Kidney epithelial cell (primary cell): ENCODE measurements around the gene ATAD3C. TPM values are rescaled to one million over a fixed set of nuclear protein-coding genes. Genes with fewer than 3 reads are reported as not detected.
"Not testable (repeated sequence)": the region's sequence is repeated elsewhere in the genome, so short reads cannot be mapped to it uniquely, and the experiment has no call there.

Experiments
- DNase-seq: peaks from one replicate; pipeline ENCODE4 v3.0.0-alpha.2; 2010; ENCODE audit warnings: low read depth
- H3K27me3 ChIP-seq: 2 replicates; pipeline ENCODE4 v1.6.0; 2011; ENCODE audit warnings: low read length; ENCODE audit not compliant: control insufficient read depth, insufficient read depth
- H3K36me3 ChIP-seq: 2 replicates; pipeline ENCODE4 v1.5.1; 2011; ENCODE audit warnings: low read length; ENCODE audit not compliant: control insufficient read depth, insufficient read depth
- H3K4me3 ChIP-seq: 2 replicates; pipeline ENCODE4 v1.5.1; 2011; ENCODE audit warnings: low read depth, mild to moderate bottlenecking, control low read depth, low read length
- total RNA-seq: library from RNA; depleted of rRNA; stranded (reverse); fragments of >200 nt; gene quantifications from 2 replicates; pipeline ENCODE4 v1.2.3, GENCODE V29; 2015
- TF ChIP-seq, protein P1 (sequence below): IDR thresholded peaks from 2 replicates; pipeline ENCODE4 v1.5.1; 2011; ENCODE audit warnings: mild to moderate bottlenecking, moderate library complexity, low read length, control low read depth, inconsistent platforms; ENCODE audit not compliant: insufficient read depth, poor library complexity, severe bottlenecking

Gene ATAD3C
- total RNA-seq, 1 donor from 2014 or later, result 0.38 TPM

DNA sequence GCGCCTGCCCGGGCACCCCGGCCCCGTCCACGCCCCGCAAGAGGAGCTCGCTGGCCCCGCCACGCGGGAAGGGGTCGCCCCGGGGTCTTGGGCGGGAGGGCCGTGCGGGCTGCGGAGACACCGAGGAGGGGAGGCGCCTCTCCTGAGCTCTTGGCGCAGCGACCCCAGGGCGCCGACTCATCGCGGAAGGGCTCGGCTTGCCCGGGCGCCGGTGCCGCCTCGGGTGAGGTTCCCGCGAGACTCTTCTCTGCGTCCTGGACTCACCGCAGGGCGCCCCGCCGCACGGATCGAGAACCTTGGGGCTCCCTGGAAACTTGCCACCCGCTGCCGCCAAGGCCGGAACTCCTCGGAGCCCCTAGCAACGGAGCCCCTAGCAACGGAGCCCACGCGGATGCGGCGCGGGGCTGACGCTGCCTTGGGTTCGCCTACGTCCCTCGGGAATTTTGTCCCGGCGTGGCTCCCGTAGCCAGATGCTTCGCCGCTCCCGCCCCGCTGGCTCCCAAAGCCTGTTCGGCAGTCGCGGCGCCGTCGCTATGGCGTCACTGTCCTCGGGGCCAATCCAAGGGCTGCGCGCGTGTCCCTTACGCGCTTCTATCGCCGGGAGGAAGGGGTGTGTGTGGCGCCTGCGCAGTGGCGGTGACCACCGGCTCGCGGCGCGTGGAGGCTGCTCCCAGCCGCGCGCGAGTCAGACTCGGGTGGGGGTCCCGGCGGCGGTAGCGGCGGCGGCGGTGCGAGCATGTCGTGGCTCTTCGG lies 62.2 kb downstream of the ATAD3C start, which contains the start of gene ATAD3A:
Gene ATAD3A (plus strand): TSS at position 630 of the 753 bp plus-strand sequence. CDS start 107 bp downstream, at position 737.
- TF ChIP-seq, protein P1, sequence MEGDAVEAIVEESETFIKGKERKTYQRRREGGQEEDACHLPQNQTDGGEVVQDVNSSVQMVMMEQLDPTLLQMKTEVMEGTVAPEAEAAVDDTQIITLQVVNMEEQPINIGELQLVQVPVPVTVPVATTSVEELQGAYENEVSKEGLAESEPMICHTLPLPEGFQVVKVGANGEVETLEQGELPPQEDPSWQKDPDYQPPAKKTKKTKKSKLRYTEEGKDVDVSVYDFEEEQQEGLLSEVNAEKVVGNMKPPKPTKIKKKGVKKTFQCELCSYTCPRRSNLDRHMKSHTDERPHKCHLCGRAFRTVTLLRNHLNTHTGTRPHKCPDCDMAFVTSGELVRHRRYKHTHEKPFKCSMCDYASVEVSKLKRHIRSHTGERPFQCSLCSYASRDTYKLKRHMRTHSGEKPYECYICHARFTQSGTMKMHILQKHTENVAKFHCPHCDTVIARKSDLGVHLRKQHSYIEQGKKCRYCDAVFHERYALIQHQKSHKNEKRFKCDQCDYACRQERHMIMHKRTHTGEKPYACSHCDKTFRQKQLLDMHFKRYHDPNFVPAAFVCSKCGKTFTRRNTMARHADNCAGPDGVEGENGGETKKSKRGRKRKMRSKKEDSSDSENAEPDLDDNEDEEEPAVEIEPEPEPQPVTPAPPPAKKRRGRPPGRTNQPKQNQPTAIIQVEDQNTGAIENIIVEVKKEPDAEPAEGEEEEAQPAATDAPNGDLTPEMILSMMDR, result no peak
- H3K27me3 ChIP-seq, result no peaks in the 10 kb centered on the region
- H3K36me3 ChIP-seq, result no peaks in the 10 kb centered on the region
- DNase-seq, result peak; percentile 85
- H3K4me3 ChIP-seq, result peak within 1 kb of the TSS; percentile 68

DNA sequence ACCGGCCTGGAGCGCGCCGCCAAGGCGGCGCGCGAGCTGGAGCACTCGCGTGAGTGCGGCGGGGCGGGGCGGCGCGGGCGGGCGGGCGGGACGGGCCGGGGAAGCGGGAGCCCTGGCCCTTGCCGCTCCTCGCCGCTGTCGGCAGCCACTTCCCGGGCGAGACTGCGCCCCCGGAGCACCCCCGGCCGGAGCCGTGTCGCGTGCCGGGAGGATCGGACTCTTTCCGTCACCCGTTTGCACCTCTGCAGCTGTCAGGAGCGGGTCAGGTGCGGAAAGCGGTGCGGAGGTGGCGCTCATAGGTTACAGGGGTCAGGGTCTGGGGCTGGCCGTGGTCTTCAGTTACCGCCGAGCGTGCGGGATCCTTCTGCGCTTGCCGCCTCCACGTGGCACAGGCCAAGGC lies 62.9 kb downstream of the ATAD3C start:
- H3K36me3 ChIP-seq, DNase-seq, H3K27me3 ChIP-seq: not testable (repeated sequence)
- peak overlapping the region; percentile 68 for H3K4me3 ChIP-seq

DNA sequence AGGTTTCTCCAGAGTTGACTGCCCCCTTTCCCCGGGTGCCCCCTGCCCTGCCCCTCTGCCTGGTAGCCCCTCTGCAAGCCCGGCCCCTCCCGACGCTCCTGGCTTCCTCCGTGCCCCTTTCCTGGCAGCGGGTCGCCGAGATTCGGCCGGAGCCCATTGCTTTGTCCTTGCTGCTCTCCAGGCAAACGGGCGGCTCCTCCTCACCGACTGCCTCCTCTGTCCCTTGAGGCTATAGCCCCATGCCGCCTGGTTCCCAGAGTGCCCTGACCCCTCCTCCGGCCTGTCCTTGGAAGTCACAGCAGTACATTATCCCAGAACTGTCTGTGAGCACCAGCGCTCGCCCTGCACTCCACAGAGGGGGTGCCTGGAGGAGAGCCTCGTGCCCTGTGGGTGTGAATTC lies 64.2 kb downstream of the ATAD3C start:
- not testable (repeated sequence) for DNase-seq, H3K4me3 ChIP-seq

DNA sequence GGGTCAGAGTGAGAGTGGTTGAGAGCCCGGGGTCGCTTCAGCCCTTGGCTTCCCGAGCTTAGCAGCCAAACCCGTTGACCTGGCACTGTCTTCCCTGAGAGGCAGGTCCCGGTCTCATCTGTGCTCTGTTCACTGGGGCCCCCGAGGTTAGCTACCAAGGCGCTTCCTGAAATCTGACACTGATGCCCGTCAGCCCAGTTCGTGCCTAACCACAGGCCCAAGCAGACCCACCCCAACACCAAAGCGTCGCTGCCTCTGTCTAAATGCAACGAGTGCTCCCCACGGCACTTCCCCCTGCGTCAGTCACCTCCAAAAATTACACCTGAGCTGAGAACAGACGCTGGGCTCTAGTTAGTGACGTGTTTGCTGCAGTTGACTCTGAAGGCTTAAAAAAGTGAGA lies 64.9 kb downstream of the ATAD3C start:
- not testable (repeated sequence) for H3K27me3 ChIP-seq, H3K36me3 ChIP-seq, H3K4me3 ChIP-seq, DNase-seq

More for the DNA sequence above, 64.2 kb downstream of the ATAD3C start:
- not testable (repeated sequence) for H3K36me3 ChIP-seq, H3K27me3 ChIP-seq

DNA sequence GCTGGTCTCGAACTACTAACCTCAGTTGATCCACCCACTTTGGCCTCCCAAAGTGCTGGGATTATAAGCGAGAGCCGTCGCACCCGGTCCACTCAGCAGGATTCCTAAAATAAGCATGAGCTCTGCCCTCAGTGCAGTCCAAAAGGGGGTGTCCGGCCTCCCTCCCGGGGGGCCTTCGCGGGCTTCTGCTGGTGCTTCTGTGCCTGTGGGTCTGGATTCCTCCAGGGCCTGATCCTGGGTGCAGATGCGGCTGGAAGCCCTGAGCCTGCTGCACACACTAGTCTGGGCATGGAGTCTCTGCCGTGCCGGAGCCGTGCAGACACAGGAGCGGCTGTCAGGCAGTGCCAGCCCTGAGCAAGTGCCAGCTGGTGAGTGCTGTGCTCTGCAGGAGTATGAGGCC lies 67.4 kb downstream of the ATAD3C start:
- DNase-seq, H3K27me3 ChIP-seq, H3K36me3 ChIP-seq, H3K4me3 ChIP-seq: not testable (repeated sequence)

DNA sequence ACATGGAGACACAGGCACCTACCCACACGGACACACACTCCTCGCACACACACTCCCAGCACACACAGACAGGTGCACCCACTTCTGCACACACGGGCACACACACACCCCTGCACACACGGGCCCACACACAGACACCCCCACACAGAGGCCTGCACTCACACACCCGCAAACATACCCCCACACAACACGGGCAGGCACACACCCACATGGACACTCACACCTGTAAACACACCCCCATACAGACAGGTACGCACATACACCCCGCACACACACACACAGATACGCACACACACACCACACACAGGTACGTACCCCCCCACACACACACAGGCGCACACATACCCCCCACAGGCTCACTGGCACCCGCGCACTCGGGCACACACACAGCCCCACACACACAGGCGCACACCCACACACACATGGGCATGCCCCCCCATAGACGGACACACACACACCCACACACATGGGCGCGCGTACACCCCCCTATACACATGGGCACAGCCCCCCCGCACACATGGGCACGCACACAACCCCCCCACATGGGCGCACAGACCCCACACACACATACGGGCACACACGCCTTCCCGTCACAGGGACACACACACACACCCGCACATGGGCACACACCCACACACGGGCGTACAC lies 68.6 kb downstream of the ATAD3C start:
- no peaks in the 10 kb centered on the region for H3K27me3 ChIP-seq
- TF ChIP-seq, protein P1, result no peak
- H3K36me3 ChIP-seq, result peaks cover 1% of the 10 kb centered on the region
- DNase-seq, result no peak
- H3K4me3 ChIP-seq, result no peak overlapping the region

DNA sequence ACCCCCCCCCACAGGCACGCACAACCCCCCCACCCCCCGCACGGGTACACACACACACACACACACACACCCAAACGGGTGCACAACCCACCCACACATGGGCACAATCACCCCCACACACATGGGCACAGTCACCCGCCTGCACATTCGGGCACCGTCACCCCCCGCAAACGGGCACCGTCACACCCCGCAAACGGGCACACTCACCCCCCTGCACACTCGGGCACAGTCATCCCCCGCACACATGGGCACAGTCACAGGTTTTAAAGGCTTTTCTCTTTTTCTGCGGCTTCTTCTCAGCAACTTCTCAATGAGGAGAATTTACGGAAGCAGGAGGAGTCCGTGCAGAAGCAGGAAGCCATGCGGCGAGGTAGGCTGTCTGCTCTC lies 69.1 kb downstream of the ATAD3C start:
- H3K36me3 ChIP-seq, H3K27me3 ChIP-seq, H3K4me3 ChIP-seq, DNase-seq: not testable (repeated sequence)

Other genes starting within 250 kb of the ATAD3C start
- 0.67 and 2.1 TPM in 2 replicates for gene TNFRSF18, start 243.1 kb upstream of the ATAD3C start, total RNA-seq
- gene TNFRSF4, start 235.5 kb upstream of the ATAD3C start, total RNA-seq, result 0.25 and 3.6 TPM in 2 replicates
- 146 and 153 TPM in 2 replicates for gene SDF4, start 217.7 kb upstream of the ATAD3C start, total RNA-seq
- gene B3GALT6, start 217.5 kb upstream of the ATAD3C start, total RNA-seq, result 43.7 and 48.6 TPM in 2 replicates
- gene C1QTNF12, start 203.0 kb upstream of the ATAD3C start, total RNA-seq, result 0.88 and 1.4 TPM in 2 replicates
- 65.1 and 78.0 TPM in 2 replicates for gene UBE2J2, start 175.8 kb upstream of the ATAD3C start, total RNA-seq
- 0.46 and 0.62 TPM in 2 replicates for gene SCNN1D, start 169.3 kb upstream of the ATAD3C start, total RNA-seq
- gene ACAP3, start 141.8 kb upstream of the ATAD3C start, total RNA-seq, result 37.9 and 43.1 TPM in 2 replicates
- gene PUSL1, start 141.1 kb upstream of the ATAD3C start, total RNA-seq, result 45.1 and 59.9 TPM in 2 replicates
- 94.2 and 123 TPM in 2 replicates for gene INTS11, start 125.0 kb upstream of the ATAD3C start, total RNA-seq
- gene CPTP, start 124.9 kb upstream of the ATAD3C start, total RNA-seq, result 44.3 and 59.5 TPM in 2 replicates
- gene TAS1R3, start 118.4 kb upstream of the ATAD3C start, total RNA-seq, result 0.08 and 1.0 TPM in 2 replicates
- 87.3 and 101 TPM in 2 replicates for gene DVL1, start 100.3 kb upstream of the ATAD3C start, total RNA-seq
- 106 and 165 TPM in 2 replicates for gene MXRA8, start 91.1 kb upstream of the ATAD3C start, total RNA-seq
- gene AURKAIP1, start 74.5 kb upstream of the ATAD3C start, total RNA-seq, result 201 and 204 TPM in 2 replicates
- gene CCNL2, start 50.4 kb upstream of the ATAD3C start, total RNA-seq, result 134 and 136 TPM in 2 replicates
- 134 and 159 TPM in 2 replicates for gene MRPL20, start 42.4 kb upstream of the ATAD3C start, total RNA-seq
- gene ANKRD65, start 28.4 kb upstream of the ATAD3C start, total RNA-seq, result 1.4 and 1.6 TPM in 2 replicates
- gene VWA1, start 14.0 kb upstream of the ATAD3C start, total RNA-seq, result 27.6 and 28.3 TPM in 2 replicates
- gene ATAD3B, start 22.1 kb downstream of the ATAD3C start, total RNA-seq, result 31.4 and 37.8 TPM in 2 replicates
- gene ATAD3A, start 62.5 kb downstream of the ATAD3C start, total RNA-seq, result 51.5 and 53.6 TPM in 2 replicates
- gene TMEM240, start 90.9 kb downstream of the ATAD3C start, total RNA-seq, result 2.8 and 3.9 TPM in 2 replicates
- gene SSU72, start 125.2 kb downstream of the ATAD3C start, total RNA-seq, result 69.0 and 87.3 TPM in 2 replicates
- 8.0 and 9.2 TPM in 2 replicates for gene FNDC10, start 150.4 kb downstream of the ATAD3C start, total RNA-seq
- 55.5 and 56.8 TPM in 2 replicates for gene MIB2, start 165.8 kb downstream of the ATAD3C start, total RNA-seq
- gene MMP23B, start 182.5 kb downstream of the ATAD3C start, total RNA-seq, result 4.9 and 6.5 TPM in 2 replicates
- gene CDK11B, start 209.3 kb downstream of the ATAD3C start, total RNA-seq, result 23.3 and 27.0 TPM in 2 replicates
- 28.0 and 33.4 TPM in 2 replicates for gene SLC35E2B, start 243.1 kb downstream of the ATAD3C start, total RNA-seq